OCI-LY7 (cell line): ENCODE data around the gene ALOX15B.

Source experiments
- EZH2phosphoT487 ChIP-seq: fragments of 200-600 bp; sonication (generic); IDR thresholded peaks from 2 replicates; pipeline ENCODE4 v1.6.1; 2018; ENCODE audit warnings: low read depth, borderline replicate concordance, mild to moderate bottlenecking, mixed run types, antibody characterized with exemption, low read length, moderate library complexity, mixed read lengths
- TF ChIP-seq, protein P1 (sequence below): fragments of 200-600 bp; sonication (generic); conservative IDR thresholded peaks from 2 replicates; pipeline ENCODE4 v1.5.1; 2014; ENCODE audit warnings: mild to moderate bottlenecking, antibody characterized with exemption, low read length, moderate library complexity, mixed read lengths

DNA sequence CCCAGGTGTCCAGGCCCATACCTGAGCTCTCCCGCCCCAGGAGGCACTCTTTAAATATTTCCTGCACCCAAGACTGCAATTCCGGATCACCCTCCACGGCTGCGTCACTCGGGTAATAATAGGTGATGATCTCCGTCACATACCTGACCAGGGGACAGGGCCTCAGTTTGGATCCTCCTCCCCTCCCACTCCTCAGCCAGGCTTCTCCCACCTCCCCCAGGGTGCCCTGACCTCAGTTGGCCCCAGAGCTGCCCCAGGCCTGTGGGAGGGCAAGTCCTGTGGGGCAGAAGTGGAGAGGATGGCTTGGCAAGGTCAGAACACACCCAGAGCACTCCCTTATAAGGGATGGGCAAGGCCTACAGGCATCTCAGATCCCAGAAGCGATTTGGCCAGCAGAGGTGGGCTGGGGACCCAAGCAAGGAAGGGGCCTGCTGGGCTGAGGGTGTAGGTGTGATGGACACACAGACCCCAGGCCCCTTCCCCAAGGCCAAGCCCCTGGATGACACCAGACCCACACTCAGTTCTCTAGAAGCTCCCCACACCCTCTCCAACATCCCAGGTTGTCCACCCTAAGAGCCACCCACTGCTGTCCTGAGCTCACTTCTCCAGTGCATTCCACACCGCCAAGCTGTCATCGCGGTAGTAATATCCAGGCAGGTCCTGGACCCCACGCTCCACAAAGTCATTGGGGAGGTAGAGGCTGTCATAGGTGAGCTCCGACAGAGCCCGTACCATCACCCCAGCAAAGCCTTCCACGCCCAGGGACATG lies 36.9 kb downstream of the ALOX15B start:
- TF ChIP-seq, protein P1, sequence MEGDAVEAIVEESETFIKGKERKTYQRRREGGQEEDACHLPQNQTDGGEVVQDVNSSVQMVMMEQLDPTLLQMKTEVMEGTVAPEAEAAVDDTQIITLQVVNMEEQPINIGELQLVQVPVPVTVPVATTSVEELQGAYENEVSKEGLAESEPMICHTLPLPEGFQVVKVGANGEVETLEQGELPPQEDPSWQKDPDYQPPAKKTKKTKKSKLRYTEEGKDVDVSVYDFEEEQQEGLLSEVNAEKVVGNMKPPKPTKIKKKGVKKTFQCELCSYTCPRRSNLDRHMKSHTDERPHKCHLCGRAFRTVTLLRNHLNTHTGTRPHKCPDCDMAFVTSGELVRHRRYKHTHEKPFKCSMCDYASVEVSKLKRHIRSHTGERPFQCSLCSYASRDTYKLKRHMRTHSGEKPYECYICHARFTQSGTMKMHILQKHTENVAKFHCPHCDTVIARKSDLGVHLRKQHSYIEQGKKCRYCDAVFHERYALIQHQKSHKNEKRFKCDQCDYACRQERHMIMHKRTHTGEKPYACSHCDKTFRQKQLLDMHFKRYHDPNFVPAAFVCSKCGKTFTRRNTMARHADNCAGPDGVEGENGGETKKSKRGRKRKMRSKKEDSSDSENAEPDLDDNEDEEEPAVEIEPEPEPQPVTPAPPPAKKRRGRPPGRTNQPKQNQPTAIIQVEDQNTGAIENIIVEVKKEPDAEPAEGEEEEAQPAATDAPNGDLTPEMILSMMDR = no peak
- TF ChIP-seq EZH2phosphoT487 = no peak
